ENCODE data around the gene MPG. TPM values are rescaled to one million over a fixed set of nuclear protein-coding genes. Genes with fewer than 3 reads are reported as not detected.

The MPG gene
- total RNA-seq, 4 donors from 2014 or later, result 46.8 to 94.4 (median 70.9) TPM

GRCh38 chr16:117379-118365, 39.6 kb downstream of the MPG start:
- Histone ChIP-seq H3K27me3 (no peaks in the 10 kb centered on the region), H3K36me3 (peaks cover 24% of the 10 kb centered on the region), H3K4me1 (peaks cover 6% of the 10 kb centered on the region), H3K4me3 (no peak overlapping the region), H3K27ac (no peak overlapping the region), H3K9me3 (no peaks in the 10 kb centered on the region)
- no peak for TF ChIP-seq POLR2AphosphoS5 (IDR thresholded peaks at IDR 0.05)
- peak; percentile 21 to 52 for TF ChIP-seq CTCF (IDR thresholded peaks at IDR 0.05)
- WGBS, result 56% methylated on average over 12 of the region's 19 CpGs
- DNase-seq (ENCODE audit: low spot score in 2 of 2), result peak in 1 of 2 donors; percentile 71

DNA sequence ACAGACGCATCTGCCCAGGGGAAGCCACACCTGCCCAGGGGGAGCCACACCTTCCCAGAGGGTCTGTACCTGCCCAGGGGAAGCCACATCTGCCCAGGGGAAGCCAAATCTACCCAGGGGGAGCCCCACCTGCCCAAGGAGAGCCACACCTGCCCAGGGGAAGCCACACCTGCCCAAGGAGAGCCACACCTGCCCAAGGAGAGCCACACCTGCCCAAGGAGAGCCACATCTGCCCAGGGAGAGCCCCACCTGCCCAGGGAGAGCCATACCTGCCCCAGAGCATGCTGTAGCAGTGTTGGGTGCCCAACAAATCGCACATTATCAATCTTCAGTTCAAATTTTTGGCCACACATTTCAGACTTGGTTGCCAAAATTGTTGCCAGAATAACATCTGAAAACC, 40.8 kb downstream of the MPG start:
- no peak for DNase-seq (ENCODE audit: low spot score in 2 of 2)

GRCh38 chr16:119295-119694, 41.3 kb downstream of the MPG start:
- Histone ChIP-seq H3K4me1 (no peaks in the 10 kb centered on the region), H3K36me3 (peaks cover 17% of the 10 kb centered on the region), H3K27ac (no peak overlapping the region), H3K4me3 (no peak overlapping the region), H3K9me3 (no peaks in the 10 kb centered on the region), H3K27me3 (no peaks in the 10 kb centered on the region)
- WGBS, result 97% methylated on average over 5 of the region's 5 CpGs
- DNase-seq (ENCODE audit: low spot score in 2 of 2), result no peak
- TF ChIP-seq POLR2A (IDR thresholded peaks at IDR 0.05), result no peak
- TF ChIP-seq CTCF (IDR thresholded peaks at IDR 0.05), result no peak
- TF ChIP-seq EP300 (IDR thresholded peaks at IDR 0.05), result no peak
- no peak for TF ChIP-seq POLR2AphosphoS5 (IDR thresholded peaks at IDR 0.05)

More for the DNA sequence above, 40.8 kb downstream of the MPG start:
- Histone ChIP-seq H3K4me3 (no peak overlapping the region), H3K4me1 (no peaks in the 10 kb centered on the region), H3K27me3 (no peaks in the 10 kb centered on the region), H3K36me3 (peaks cover 19% of the 10 kb centered on the region), H3K9me3 (no peaks in the 10 kb centered on the region), H3K27ac (no peak overlapping the region)
- TF ChIP-seq POLR2AphosphoS5 (IDR thresholded peaks at IDR 0.05) (no peak), EP300 (IDR thresholded peaks at IDR 0.05) (no peak), CTCF (IDR thresholded peaks at IDR 0.05) (no peak), POLR2A (IDR thresholded peaks at IDR 0.05) (no peak)
- WGBS, result 63% methylated on average over 2 of the region's 2 CpGs

DNA sequence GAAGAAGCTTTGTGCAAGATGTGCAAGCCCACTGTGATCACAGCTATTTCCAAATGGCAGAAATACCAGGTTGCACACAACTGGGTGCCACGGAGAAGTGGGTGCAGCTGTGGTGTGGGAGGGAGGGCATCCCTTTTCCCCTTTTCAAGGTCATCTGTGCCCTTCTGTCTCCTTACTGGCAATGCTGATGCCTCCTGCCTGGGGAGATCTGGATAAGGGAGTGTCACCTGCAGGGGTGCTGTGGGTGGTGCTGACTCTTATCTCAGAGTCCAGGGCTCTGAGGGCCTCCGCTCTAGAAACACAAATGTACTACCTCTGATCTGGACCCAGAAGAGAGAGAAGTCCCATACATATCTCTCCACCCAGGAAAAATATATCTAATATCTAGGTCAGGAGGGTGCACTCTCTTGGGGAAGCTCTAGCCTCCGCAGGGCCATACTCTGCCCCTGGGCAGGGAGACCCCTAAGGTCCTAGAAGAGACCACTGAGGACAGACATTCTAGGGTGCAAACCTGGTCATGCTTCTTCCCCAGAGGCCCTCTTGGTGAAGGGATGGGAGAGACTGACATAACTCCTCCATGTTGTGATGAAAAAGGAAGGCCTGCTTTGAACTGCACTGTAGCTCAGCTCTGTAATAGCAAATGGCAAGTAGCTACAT, 41.9 kb downstream of the MPG start:
- WGBS, result 91% methylated on average over 3 of the region's 3 CpGs
- peaks cover 18% of the 10 kb centered on the region for H3K36me3 ChIP-seq
- no peak for DNase-seq (ENCODE audit: low spot score in 2 of 2)

More for the DNA sequence above, 41.9 kb downstream of the MPG start:
- no peak for TF ChIP-seq POLR2A (IDR thresholded peaks at IDR 0.05)
- no peak for TF ChIP-seq CTCF (IDR thresholded peaks at IDR 0.05)
- no peak for TF ChIP-seq EP300 (IDR thresholded peaks at IDR 0.05)
- no peak for TF ChIP-seq POLR2AphosphoS5 (IDR thresholded peaks at IDR 0.05)
- no peak overlapping the region for H3K4me3 ChIP-seq
- no peaks in the 10 kb centered on the region for H3K4me1 ChIP-seq
- no peak overlapping the region for H3K27ac ChIP-seq
- H3K9me3 ChIP-seq, result no peaks in the 10 kb centered on the region
- no peaks in the 10 kb centered on the region for H3K27me3 ChIP-seq
